HG02623 (cell line): ENCODE measurements around the gene DOP1A.

Source experiments
- ATAC-seq: cut with Tn5 transposase; IDR thresholded peaks from one replicate; pipeline ENCODE4 v1.9.1; 2021; ENCODE audit warnings: moderate library complexity; ENCODE audit not compliant: unreplicated experiment

Gene DOP1A

GRCh38 chr6:83198486-83199172, 131.2 kb downstream of the DOP1A start:
- no peak for ATAC-seq

GRCh38 chr6:83199173-83199862, 131.8 kb downstream of the DOP1A start:
- ATAC-seq, result peak; percentile 51

DNA sequence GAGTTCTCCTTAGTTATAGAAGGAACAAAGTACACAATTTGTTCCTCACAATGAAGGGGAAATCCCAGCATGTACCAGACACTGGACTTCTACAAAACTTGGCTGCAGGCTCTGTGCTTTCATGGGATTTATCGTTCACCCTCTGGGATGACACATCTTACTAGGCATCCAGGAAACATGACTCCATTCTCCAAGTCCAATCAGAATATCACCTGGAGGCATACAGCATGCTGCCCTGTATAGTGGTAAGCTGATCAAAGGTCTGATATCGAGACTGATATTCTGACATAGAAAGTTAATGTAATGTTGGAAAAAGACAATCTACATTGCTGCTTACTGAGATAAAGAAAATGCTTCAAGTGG, 132.4 kb downstream of the DOP1A start:
- no peak for ATAC-seq

DNA sequence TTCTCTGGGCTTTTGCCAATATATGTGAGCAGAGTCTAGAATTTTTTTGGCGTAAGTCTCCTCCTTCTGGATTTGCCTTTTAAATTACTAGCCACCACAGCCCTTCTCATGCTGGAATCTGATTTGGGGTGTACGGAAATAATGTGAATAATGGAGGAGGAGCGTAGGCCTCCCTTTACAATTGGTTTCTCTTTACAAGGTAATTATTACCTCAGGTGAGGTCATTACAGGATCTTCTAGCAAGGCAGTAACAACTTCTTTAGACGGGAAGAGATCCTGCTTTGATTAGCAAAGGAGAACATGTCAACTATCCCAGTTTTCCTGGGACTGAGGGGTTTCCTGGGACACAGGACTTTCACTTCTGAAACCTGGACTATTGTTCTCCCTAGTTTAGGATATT, 134.6 kb downstream of the DOP1A start:
- ATAC-seq, result no peak

DNA sequence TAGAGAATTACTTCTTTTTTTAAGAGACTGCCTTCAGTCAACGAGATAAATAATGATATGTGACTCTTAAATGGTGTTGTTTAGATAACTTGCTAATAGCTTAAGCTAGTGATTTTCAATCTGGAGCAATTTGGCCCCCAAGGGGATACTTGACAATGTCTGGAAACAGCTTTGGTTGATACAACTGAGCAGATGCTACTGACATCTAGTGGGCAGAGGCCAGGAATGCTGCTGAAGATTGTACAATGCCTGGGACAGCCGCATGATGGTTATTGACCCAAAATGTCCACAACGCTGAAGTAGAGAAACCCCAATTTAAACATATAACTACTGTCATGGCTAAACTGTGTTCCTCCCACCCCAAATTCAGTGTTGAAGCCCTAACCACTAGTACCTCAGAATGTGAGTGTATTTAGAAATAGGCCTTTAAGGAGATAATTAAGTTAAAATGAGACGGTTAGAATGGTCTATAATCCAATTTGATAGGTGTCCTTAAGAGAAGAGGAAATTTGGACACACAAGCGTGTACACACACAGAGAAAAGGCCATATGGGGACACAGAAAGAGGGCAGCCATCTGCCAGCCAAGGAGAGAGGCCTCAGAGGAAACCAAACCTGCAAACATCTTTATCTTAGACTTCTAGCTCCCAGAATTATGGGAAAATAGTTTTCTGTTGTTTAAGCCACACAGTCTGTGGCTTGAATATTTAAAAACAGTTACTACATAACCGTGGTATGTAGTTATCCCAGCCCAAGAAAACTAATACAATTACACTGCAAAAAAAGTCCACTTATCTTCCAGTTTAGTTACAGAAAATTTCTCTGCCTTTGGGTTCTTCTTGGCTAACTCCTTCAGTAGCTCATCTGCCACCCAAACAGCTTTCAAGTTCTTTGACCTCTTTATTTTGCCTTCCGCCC, 147.9 kb downstream of the DOP1A start:
- ATAC-seq, result peak; percentile 99

- no peak for ATAC-seq
These were observed 149.3 kb downstream of the DOP1A start for GRCh38 chr6:83216806-83217205.
